ENCODE data around the gene SSR1.

SSR1 gene

GRCh38 chr6:7260291-7261031 lies 52.5 kb downstream of the SSR1 start:
- TF ChIP-seq, protein P1, sequence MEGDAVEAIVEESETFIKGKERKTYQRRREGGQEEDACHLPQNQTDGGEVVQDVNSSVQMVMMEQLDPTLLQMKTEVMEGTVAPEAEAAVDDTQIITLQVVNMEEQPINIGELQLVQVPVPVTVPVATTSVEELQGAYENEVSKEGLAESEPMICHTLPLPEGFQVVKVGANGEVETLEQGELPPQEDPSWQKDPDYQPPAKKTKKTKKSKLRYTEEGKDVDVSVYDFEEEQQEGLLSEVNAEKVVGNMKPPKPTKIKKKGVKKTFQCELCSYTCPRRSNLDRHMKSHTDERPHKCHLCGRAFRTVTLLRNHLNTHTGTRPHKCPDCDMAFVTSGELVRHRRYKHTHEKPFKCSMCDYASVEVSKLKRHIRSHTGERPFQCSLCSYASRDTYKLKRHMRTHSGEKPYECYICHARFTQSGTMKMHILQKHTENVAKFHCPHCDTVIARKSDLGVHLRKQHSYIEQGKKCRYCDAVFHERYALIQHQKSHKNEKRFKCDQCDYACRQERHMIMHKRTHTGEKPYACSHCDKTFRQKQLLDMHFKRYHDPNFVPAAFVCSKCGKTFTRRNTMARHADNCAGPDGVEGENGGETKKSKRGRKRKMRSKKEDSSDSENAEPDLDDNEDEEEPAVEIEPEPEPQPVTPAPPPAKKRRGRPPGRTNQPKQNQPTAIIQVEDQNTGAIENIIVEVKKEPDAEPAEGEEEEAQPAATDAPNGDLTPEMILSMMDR (IDR thresholded peaks at IDR 0.05; ENCODE audit: low read length, missing control alignments), result no peak
- H3K4me3 ChIP-seq (replicated peaks; ENCODE audit: low read depth, low read length), result peak overlapping the region; percentile 77
- DNase-seq (ENCODE audit: low read depth), result no peak

- no peak overlapping the region for H3K4me3 ChIP-seq (replicated peaks; ENCODE audit: low read depth, low read length)
- no peak for DNase-seq (ENCODE audit: low read depth)
- TF ChIP-seq, protein P1 (IDR thresholded peaks at IDR 0.05; ENCODE audit: low read length, missing control alignments), result no peak
Measured at GRCh38 chr6:7258231-7258763, 54.7 kb downstream of the SSR1 start.

GRCh38 chr6:7257521-7258230 lies 55.3 kb downstream of the SSR1 start:
- no peak for DNase-seq (ENCODE audit: low read depth)
- TF ChIP-seq, protein P1 (IDR thresholded peaks at IDR 0.05; ENCODE audit: low read length, missing control alignments), result no peak
- no peak overlapping the region for H3K4me3 ChIP-seq (replicated peaks; ENCODE audit: low read depth, low read length)

GRCh38 chr6:7256785-7257184 lies 56.2 kb downstream of the SSR1 start:
- DNase-seq (ENCODE audit: low read depth), result no peak
- TF ChIP-seq, protein P1 (IDR thresholded peaks at IDR 0.05; ENCODE audit: low read length, missing control alignments), result no peak
- no peak overlapping the region for H3K4me3 ChIP-seq (replicated peaks; ENCODE audit: low read depth, low read length)

DNA sequence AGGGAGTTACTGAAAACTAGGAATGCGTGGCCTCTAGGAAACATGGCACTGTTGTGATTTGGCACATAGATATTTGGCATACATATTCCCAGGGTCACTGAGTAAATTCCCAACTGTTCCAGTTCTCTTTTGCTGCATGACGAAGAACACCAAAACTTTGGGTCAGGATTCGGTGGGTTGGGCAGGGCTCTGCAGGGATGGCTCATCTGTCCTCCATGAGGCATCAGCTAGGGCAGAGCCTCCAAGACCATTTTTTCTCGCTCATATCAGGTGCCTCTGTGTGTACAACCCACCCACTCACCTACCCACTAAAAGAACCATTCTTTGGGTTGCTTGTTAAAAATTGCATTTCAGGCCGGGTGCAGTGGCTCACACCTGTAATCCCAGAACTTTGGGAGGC lies 57.1 kb downstream of the SSR1 start:
- TF ChIP-seq, protein P1 (IDR thresholded peaks at IDR 0.05; ENCODE audit: low read length, missing control alignments), result no peak
- no peak overlapping the region for H3K4me3 ChIP-seq (replicated peaks; ENCODE audit: low read depth, low read length)
- DNase-seq (ENCODE audit: low read depth), result no peak

GRCh38 chr6:7254980-7255835 lies 57.8 kb downstream of the SSR1 start:
- TF ChIP-seq, protein P1 (IDR thresholded peaks at IDR 0.05; ENCODE audit: low read length, missing control alignments), result no peak
- no peak overlapping the region for H3K4me3 ChIP-seq (replicated peaks; ENCODE audit: low read depth, low read length)
- DNase-seq (ENCODE audit: low read depth), result no peak

All from fibroblast of pulmonary artery (primary cell).